MM.1S (cell line): ENCODE results near the gene MANSC4.

Source experiments
- CTCF ChIP-seq: fragments of 300-600 bp; sonication (generic); IDR thresholded peaks from 2 replicates; pipeline ENCODE4 v1.5.1; 2016; ENCODE audit warnings: antibody characterized with exemption, low read length, mixed read lengths
- EZH2 ChIP-seq: fragments of 300-600 bp; sonication (generic); optimal IDR thresholded peaks from 2 replicates; pipeline ENCODE3; 2017; ENCODE audit warnings: low read depth, mild to moderate bottlenecking, antibody characterized with exemption, low read length, mixed read lengths

GRCh38 chr12:27743601-27744000 lies 36.4 kb downstream of the MANSC4 start:
- TF ChIP-seq CTCF (no peak), EZH2 (no peak)
